ENCODE measurements around the gene CBX5. TPM values are rescaled to one million over a fixed set of nuclear protein-coding genes. Genes with fewer than 3 reads are reported as not detected.
"Not testable (repeated sequence)": the region's sequence is repeated elsewhere in the genome, so short reads cannot be mapped to it uniquely, and the experiment has no call there.

The CBX5 gene
- total RNA-seq, 1 experiment from 2014 or later: 85.5 TPM

GRCh38 chr12:54282949-54283593, 3.1 kb upstream of the CBX5 start:
- intact Hi-C loops (cut with micrococcal nuclease; ENCODE audit: unreplicated experiment): no loop called here
- H3K27me3 ChIP-seq (replicated peaks; ENCODE audit: control insufficient read depth, insufficient read depth, low read length): no peaks in the 10 kb centered on the region

GRCh38 chr12:54281694-54282093, 1.8 kb upstream of the CBX5 start:
- ChIA-PET CTCF (interaction anchor here (2.5 to 2.9 kb wide), 2 partner anchors 43 to 98 kb away, joined by 8 to 40 read pairs; partner anchors contain the start of gene COPZ1), POLR2A (interaction anchor here (0.6 to 2.9 kb wide), 4 partner anchors 11 to 77 kb away, joined by 6 to 99 read pairs (median 20); partner anchors contain the start of gene COPZ1)
- not testable (repeated sequence) for H3K9me3 Mint-ChIP-seq (ENCODE audit: unreplicated experiment); H3K27ac Mint-ChIP-seq (ENCODE audit: unreplicated experiment); BruUV-seq (replicated peaks); H3K4me3 Mint-ChIP-seq (ENCODE audit: unreplicated experiment); DNase-seq; H3K36me3 ChIP-seq (ENCODE audit: control insufficient read depth, insufficient read depth, low read length); H3K27me3 ChIP-seq (replicated peaks; ENCODE audit: control insufficient read depth, insufficient read depth, low read length); H3K9me3 ChIP-seq; H3K27me3 Mint-ChIP-seq (ENCODE audit: insufficient read depth, unreplicated experiment)
- Mint-ChIP-seq H3K4me1 (ENCODE audit: low read depth, unreplicated experiment) (peaks cover 19% of the 10 kb centered on the region), H3K36me3 (ENCODE audit: insufficient read depth, unreplicated experiment) (peaks cover 12% of the 10 kb centered on the region)
- Histone ChIP-seq H3K4me1 (peaks cover 47% of the 10 kb centered on the region), H3K4me3 (ENCODE audit: low read depth, low read length) (peak overlapping the region; percentile 80)
- intact Hi-C loops (cut with micrococcal nuclease; ENCODE audit: unreplicated experiment): loop anchor here (2.0 kb wide), 1 partner anchor 79 kb away; no protein-coding TSS in a partner anchor

More at GRCh38 chr12:54282949-54283593, 3.1 kb upstream of the CBX5 start:
- Mint-ChIP-seq H3K36me3 (ENCODE audit: insufficient read depth, unreplicated experiment) (peaks cover 6% of the 10 kb centered on the region), H3K27me3 (ENCODE audit: insufficient read depth, unreplicated experiment) (no peaks in the 10 kb centered on the region), H3K4me3 (ENCODE audit: unreplicated experiment) (no peak overlapping the region), H3K9me3 (ENCODE audit: unreplicated experiment) (no peaks in the 10 kb centered on the region), H3K4me1 (ENCODE audit: low read depth, unreplicated experiment) (peaks cover 19% of the 10 kb centered on the region), H3K27ac (ENCODE audit: unreplicated experiment) (no peak overlapping the region)
- H3K4me1 ChIP-seq: peaks cover 44% of the 10 kb centered on the region
- no peak for TF ChIP-seq CTCF (IDR thresholded peaks at IDR 0.05; ENCODE audit: insufficient read depth in 1 of 2, low read depth in 1 of 2, low read length in 1 of 2, severe bottlenecking in 1 of 2, unreplicated experiment in 1 of 2)
- peak overlapping the region; percentile 80 for H3K4me3 ChIP-seq (ENCODE audit: low read depth, low read length)
- peaks cover 9% of the 10 kb centered on the region for H3K36me3 ChIP-seq (ENCODE audit: control insufficient read depth, insufficient read depth, low read length)
- H3K9me3 ChIP-seq: no peaks in the 10 kb centered on the region
- ChIA-PET POLR2A (interaction anchor here (0.6 kb wide), 1 partner anchor 9 kb away, joined by 3 read pairs; no protein-coding TSS in a partner anchor), CTCF (interaction anchor here (0.6 to 1.3 kb wide), 2 partner anchors 18 to 42 kb away, joined by 3 to 12 read pairs; partner anchors contain the start of genes COPZ1 and NFE2)
- BruUV-seq (replicated peaks): no TSS peak
- no peak for DNase-seq

GRCh38 chr12:54281261-54281638, 1.3 kb upstream of the CBX5 start:
- H3K4me1 Mint-ChIP-seq (ENCODE audit: low read depth, unreplicated experiment): peaks cover 19% of the 10 kb centered on the region
- H3K9me3 ChIP-seq: not testable (repeated sequence)

More at GRCh38 chr12:54281261-54281638, 1.3 kb upstream of the CBX5 start:
- intact Hi-C loops (cut with micrococcal nuclease; ENCODE audit: unreplicated experiment): loop anchor here (2.0 kb wide), 1 partner anchor 80 kb away; no protein-coding TSS in a partner anchor
- POLR2A ChIA-PET: interaction anchor here (0.6 to 2.9 kb wide), 4 partner anchors 11 to 78 kb away, joined by 6 to 99 read pairs (median 20); partner anchors contain the start of gene COPZ1
- Histone ChIP-seq H3K4me1 (peaks cover 43% of the 10 kb centered on the region), H3K4me3 (ENCODE audit: low read depth, low read length) (peak overlapping the region; percentile 80)
- not testable (repeated sequence) for DNase-seq; H3K27me3 ChIP-seq (replicated peaks; ENCODE audit: control insufficient read depth, insufficient read depth, low read length); BruUV-seq (replicated peaks); H3K36me3 ChIP-seq (ENCODE audit: control insufficient read depth, insufficient read depth, low read length); H3K9me3 Mint-ChIP-seq (ENCODE audit: unreplicated experiment); H3K27me3 Mint-ChIP-seq (ENCODE audit: insufficient read depth, unreplicated experiment); H3K27ac Mint-ChIP-seq (ENCODE audit: unreplicated experiment); H3K4me3 Mint-ChIP-seq (ENCODE audit: unreplicated experiment)
- CTCF ChIA-PET: interaction anchor here (2.5 to 2.9 kb wide), 2 partner anchors 44 to 98 kb away, joined by 8 to 40 read pairs; partner anchors contain the start of gene COPZ1
- peaks cover 16% of the 10 kb centered on the region for H3K36me3 Mint-ChIP-seq (ENCODE audit: insufficient read depth, unreplicated experiment)
